T-cell (primary cell): ENCODE results near the gene CNTNAP5. TPM values are rescaled to one million over a fixed set of nuclear protein-coding genes. Genes with fewer than 3 reads are reported as not detected.

Source experiments
- ATAC-seq, 4 experiments: fragments of 200-7000 bp in 3 of 4; fragments of 150-1000 bp in 1 of 4; cut with Tn5 transposase; replicated peaks in 1 of 4; 1 replicate in 3 of 4; 2 replicates in 1 of 4; pipeline ENCODE4 v1.10.0; 2021; ENCODE audit warnings: moderate library complexity in 3 of 4, mild to moderate bottlenecking in 2 of 4, moderate number of reproducible peaks in 1 of 4
- CTCF ChIA-PET, 2 donors: fragments of 300-600 bp; sonication (Branson Sonifier 250); formaldehyde crosslinking; loops; one replicate each; lab custom pipeline; 2022; ENCODE audit warnings: antibody characterized with exemption in 2 of 2; lab: Charles Lee
- POLR2A ChIA-PET, 2 donors: fragments of 300-600 bp; sonication (Branson Sonifier 250); formaldehyde crosslinking; loops; one replicate each; lab custom pipeline; 2022; ENCODE audit warnings: antibody characterized with exemption in 2 of 2; lab: Charles Lee
- DNase-seq, 35 experiments: peaks; one replicate each; pipeline versions ENCODE4 v3.0.0 to v3.0.0-alpha.2; 2013 to 2023
- H3K27ac ChIP-seq: one replicate; pipeline ENCODE4 v1.5.1; 2013; ENCODE audit warnings: low read length
- H3K27me3 ChIP-seq, 2 experiments: replicated peaks in 1 of 2; 1 replicate in 1 of 2; 2 replicates in 1 of 2; pipeline versions ENCODE4 v1.6.1 to v1.7.0; 2013; ENCODE audit warnings: low read length in 1 of 2, mixed read lengths in 1 of 2; ENCODE audit not compliant: control insufficient read depth in 2 of 2, insufficient read depth in 2 of 2; ENCODE audit errors: extremely low read depth in 1 of 2
- H3K36me3 ChIP-seq, 2 donors: 1 replicate in 1 of 2; 2 replicates in 1 of 2; pipeline versions ENCODE4 v1.6.1 to v1.7.0; 2013; ENCODE audit warnings: low read length in 1 of 2; ENCODE audit not compliant: control insufficient read depth in 2 of 2, insufficient read depth in 1 of 2; ENCODE audit errors: extremely low read depth in 1 of 2
- H3K4me1 ChIP-seq, 2 experiments: 1 replicate in 1 of 2; 2 replicates in 1 of 2; pipeline versions ENCODE4 v1.6.1 to v1.7.0; 2013; ENCODE audit warnings: low read length in 2 of 2, mixed read lengths in 1 of 2; ENCODE audit not compliant: insufficient read depth in 2 of 2, control insufficient read depth in 1 of 2; ENCODE audit errors: extremely low read depth in 1 of 2
- H3K4me3 ChIP-seq, 2 donors: 1 replicate in 1 of 2; 2 replicates in 1 of 2; pipeline versions ENCODE4 v1.5.1 to v1.7.0; 2013; ENCODE audit warnings: mild to moderate bottlenecking in 2 of 2, low read length in 1 of 2, moderate library complexity in 1 of 2; ENCODE audit not compliant: control insufficient read depth in 1 of 2; ENCODE audit errors: extremely low read depth in 1 of 2
- H3K9me3 ChIP-seq: 2 replicates; pipeline ENCODE4 v1.7.0; 2013
- H3K27ac Mint-ChIP-seq, 2 donors: one replicate each; pipeline ENCODE4 v1.8.0; 2020 to 2021; ENCODE audit warnings: mild to moderate bottlenecking in 2 of 2, mixed read lengths in 2 of 2
- H3K27me3 Mint-ChIP-seq, 2 donors: one replicate each; pipeline ENCODE4 v1.8.0; 2021 to 2022; ENCODE audit warnings: mixed read lengths in 2 of 2
- H3K36me3 Mint-ChIP-seq: one replicate; pipeline ENCODE4 v1.8.0; 2021; ENCODE audit warnings: mixed read lengths
- H3K4me1 Mint-ChIP-seq, 3 donors: one replicate each; pipeline ENCODE4 v1.8.0; 2020 to 2022; ENCODE audit warnings: mixed read lengths in 3 of 3, mild to moderate bottlenecking in 1 of 3
- H3K4me3 Mint-ChIP-seq, 3 donors: one replicate each; pipeline ENCODE4 v1.8.0; 2020 to 2022; ENCODE audit warnings: mild to moderate bottlenecking in 3 of 3, mixed read lengths in 3 of 3, moderate library complexity in 3 of 3
- H3K9me3 Mint-ChIP-seq, 3 donors: one replicate each; pipeline ENCODE4 v1.8.0; 2020 to 2022; ENCODE audit warnings: mixed read lengths in 3 of 3
- WGBS: methylation state at CpG from one replicate; pipeline ENCODE4 v1.1.5; 2013; ENCODE audit warnings: missing lambda C conversion rate; ENCODE audit not compliant: insufficient coverage; 5-methylcytosine and 5-hydroxymethylcytosine counted together
- total RNA-seq, 35 experiments: library from RNA in 6 of 35; stranded (reverse) in 6 of 35; fragments of 120-200 nt in 1 of 35; gene quantifications; one replicate each; pipeline versions ENCODE4 v1.2.1 to v1.2.4 and lab custom pipeline; 2013 to 2026

CNTNAP5 gene
- total RNA-seq, 5 donors from 2014 or later (not counting 1 experiment from before 2014, with no cell fraction given) = not detected

DNA sequence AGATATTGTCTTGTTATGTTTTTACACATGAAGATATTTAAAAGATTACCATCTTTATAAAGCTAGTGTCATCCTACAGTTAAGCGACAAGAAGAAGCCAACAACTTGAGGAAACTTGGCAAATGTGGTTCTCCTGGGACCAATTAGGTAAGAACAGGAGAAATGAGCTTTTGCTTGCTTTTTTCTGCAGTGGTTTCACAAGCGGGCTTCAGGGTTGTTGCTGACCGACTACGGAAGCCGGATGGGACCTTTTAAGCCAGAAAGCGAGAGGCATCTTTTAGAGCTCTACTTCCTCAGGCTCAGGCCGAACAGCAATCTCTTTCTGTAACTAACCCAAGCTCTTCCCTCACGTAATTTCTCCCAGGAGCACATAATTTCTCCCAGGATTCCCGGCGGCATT is 256.5 kb downstream of the CNTNAP5 start:
- DNase-seq (no peak), ATAC-seq (no peak)
- CTCF ChIA-PET = no interaction called here
- WGBS = 81% methylated on average over 6 of the region's 10 CpGs
- Mint-ChIP-seq H3K4me1 (no peaks in the 10 kb centered on the region), H3K27ac (no peak overlapping the region), H3K4me3 (no peak overlapping the region), H3K27me3 (no peaks in the 10 kb centered on the region), H3K36me3 (no peaks in the 10 kb centered on the region), H3K9me3 (peaks cover 3 to 17% (median 5%) of the 10 kb centered on the region in 3 donors)
- POLR2A ChIA-PET = no interaction called here
- H3K27me3 ChIP-seq = no peaks in the 10 kb centered on the region
- peaks cover 2% of the 10 kb centered on the region for H3K9me3 ChIP-seq
- H3K4me3 ChIP-seq = no peak overlapping the region
- no peak overlapping the region for H3K27ac ChIP-seq
- H3K4me1 ChIP-seq = no peaks in the 10 kb centered on the region
- H3K36me3 ChIP-seq = no peaks in the 10 kb centered on the region

DNA sequence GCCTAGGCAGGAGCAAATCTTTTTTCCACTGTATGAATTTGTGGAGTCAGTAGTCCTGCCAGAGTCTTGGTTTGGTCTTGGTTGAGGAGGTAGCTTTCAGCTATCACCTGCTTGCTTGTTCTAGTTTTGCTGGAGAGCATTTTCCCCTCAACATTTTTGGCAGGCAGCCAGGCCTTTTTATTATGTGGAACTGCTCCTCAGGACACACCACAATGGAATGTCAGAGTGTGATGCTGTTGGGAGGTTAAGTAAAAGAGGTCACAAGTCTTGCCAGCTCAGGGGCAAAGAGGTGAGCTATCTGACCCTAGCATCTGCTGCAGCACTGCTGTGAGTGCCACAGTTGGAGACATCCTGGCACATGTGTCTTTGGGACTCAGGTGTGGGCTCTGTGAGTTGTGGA is 258.0 kb downstream of the CNTNAP5 start:
- CTCF ChIA-PET = no interaction called here
- Mint-ChIP-seq H3K9me3 (peaks cover 3 to 18% (median 5%) of the 10 kb centered on the region in 3 donors), H3K4me3 (no peak overlapping the region), H3K36me3 (no peaks in the 10 kb centered on the region), H3K27ac (no peak overlapping the region), H3K27me3 (no peaks in the 10 kb centered on the region), H3K4me1 (no peaks in the 10 kb centered on the region)
- Histone ChIP-seq H3K27ac (no peak overlapping the region), H3K27me3 (no peaks in the 10 kb centered on the region), H3K4me1 (no peaks in the 10 kb centered on the region), H3K36me3 (no peaks in the 10 kb centered on the region), H3K9me3 (peaks cover 2% of the 10 kb centered on the region), H3K4me3 (no peak overlapping the region)
- POLR2A ChIA-PET = no interaction called here
- no peak for ATAC-seq
- no peak for DNase-seq

DNA sequence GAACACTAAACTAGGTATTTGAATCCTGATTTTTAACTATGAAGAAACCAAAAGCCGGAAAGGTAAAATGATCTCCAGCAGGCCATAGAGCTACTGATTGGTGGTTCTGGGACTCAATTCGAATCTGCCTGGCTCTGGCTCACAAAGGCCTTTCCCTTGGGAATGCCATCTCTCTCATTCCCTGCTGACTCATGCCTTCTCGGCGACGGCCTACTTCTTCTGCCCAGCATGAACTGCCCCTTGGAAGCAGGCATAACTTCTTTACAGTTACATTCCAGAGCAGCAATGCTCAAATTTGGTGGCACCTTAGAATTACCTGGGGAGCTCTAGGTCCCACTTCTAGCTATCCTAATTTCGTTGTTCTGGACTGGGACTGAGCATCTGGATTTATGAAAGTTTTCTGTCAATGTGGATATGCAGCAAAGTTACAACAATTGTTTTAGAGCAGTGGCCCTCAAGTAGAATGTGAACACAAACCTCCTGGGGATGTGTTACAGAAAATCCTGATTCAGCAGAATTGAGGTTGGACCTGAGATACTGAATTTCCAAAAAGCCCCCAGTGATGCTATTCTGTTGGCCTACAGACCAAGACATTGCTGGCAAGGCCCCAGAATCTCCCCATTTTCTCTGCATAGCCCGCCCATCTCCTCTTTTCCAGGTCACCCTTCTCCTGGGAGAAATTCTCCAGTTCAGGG is 261.1 kb downstream of the CNTNAP5 start:
- no peaks in the 10 kb centered on the region for H3K36me3 ChIP-seq
- 78% methylated on average over 3 of the region's 7 CpGs for WGBS
- H3K27me3 ChIP-seq = no peaks in the 10 kb centered on the region
- ChIA-PET POLR2A (no interaction called here), CTCF (no interaction called here)
- H3K9me3 Mint-ChIP-seq = peaks cover 3 to 15% (median 3%) of the 10 kb centered on the region in 3 donors
- no peak for DNase-seq
- H3K27ac Mint-ChIP-seq = no peak overlapping the region
- no peaks in the 10 kb centered on the region for H3K36me3 Mint-ChIP-seq
- H3K9me3 ChIP-seq = peaks cover 2% of the 10 kb centered on the region
- ATAC-seq = no peak
- no peaks in the 10 kb centered on the region for H3K4me1 Mint-ChIP-seq
- H3K4me3 ChIP-seq = no peak overlapping the region
- no peak overlapping the region for H3K4me3 Mint-ChIP-seq
- H3K27me3 Mint-ChIP-seq = no peaks in the 10 kb centered on the region
- H3K27ac ChIP-seq = no peak overlapping the region
- H3K4me1 ChIP-seq = no peaks in the 10 kb centered on the region

DNA sequence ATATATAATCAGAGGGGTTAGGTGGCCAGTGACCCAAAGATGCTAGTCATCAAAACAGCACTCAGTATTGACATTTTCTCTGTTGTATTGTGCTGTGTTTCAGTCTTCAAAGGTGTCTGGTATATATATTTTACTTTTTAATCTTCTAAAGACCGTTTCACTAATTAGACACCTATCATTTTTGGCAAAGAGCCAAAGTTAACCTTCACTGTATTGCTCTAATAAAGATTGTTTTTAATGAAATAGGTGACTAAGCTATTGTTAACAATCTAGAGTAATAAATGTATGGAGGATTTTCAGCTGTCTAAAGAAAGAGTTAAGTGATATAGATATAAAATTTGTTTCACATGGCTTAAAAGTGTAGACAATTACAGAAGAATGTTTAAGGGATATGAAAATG is 264.0 kb downstream of the CNTNAP5 start:
- no peaks in the 10 kb centered on the region for H3K4me1 ChIP-seq
- DNase-seq (no peak), ATAC-seq (no peak)
- H3K4me3 ChIP-seq = no peak overlapping the region
- CTCF ChIA-PET = interaction anchor here in 1 of 2 donors (0.6 kb wide), 1 partner anchor 10 kb away, joined by 3 read pairs; no protein-coding TSS in a partner anchor
- Mint-ChIP-seq H3K9me3 (peaks cover 0 to 13% (median 3%) of the 10 kb centered on the region in 3 donors), H3K36me3 (no peaks in the 10 kb centered on the region), H3K4me1 (no peaks in the 10 kb centered on the region), H3K27ac (no peak overlapping the region), H3K27me3 (no peaks in the 10 kb centered on the region), H3K4me3 (no peak overlapping the region)
- no peaks in the 10 kb centered on the region for H3K9me3 ChIP-seq
- no peak overlapping the region for H3K27ac ChIP-seq
- POLR2A ChIA-PET = interaction anchor here in 1 of 2 donors (0.6 kb wide), 1 partner anchor 915 kb away, joined by 3 read pairs; no protein-coding TSS in a partner anchor
- H3K27me3 ChIP-seq = no peaks in the 10 kb centered on the region
- H3K36me3 ChIP-seq = no peaks in the 10 kb centered on the region
- WGBS = no CpG with 5 or more reads among the region's 1 CpG

DNA sequence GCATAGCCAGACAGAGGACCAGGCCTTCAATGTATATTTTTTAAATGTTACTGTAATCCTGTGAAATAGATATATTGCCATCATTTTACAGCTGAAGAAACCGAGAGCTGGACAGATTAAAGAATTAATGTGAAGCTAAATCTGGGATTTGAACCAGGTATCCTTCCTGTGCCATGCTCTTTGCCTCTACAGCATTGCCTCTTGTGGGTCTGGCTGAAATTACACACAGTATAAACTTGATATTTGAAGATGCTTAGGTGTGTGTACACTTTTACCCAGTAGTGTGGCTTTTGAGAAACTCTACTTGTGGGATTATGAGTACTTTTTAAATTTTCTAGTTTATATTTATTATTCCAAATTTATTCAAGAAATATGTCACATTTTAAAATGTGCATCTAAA is 264.5 kb downstream of the CNTNAP5 start:
- H3K4me3 Mint-ChIP-seq = no peak overlapping the region
- H3K27me3 Mint-ChIP-seq = no peaks in the 10 kb centered on the region
- ChIA-PET POLR2A (interaction anchor here in 1 of 2 donors (0.6 kb wide), 1 partner anchor 914 kb away, joined by 3 read pairs; no protein-coding TSS in a partner anchor), CTCF (interaction anchor here in 1 of 2 donors (0.6 kb wide), 1 partner anchor 10 kb away, joined by 3 read pairs; no protein-coding TSS in a partner anchor)
- DNase-seq (no peak), ATAC-seq (no peak)
- H3K36me3 Mint-ChIP-seq = no peaks in the 10 kb centered on the region
- Histone ChIP-seq H3K4me1 (no peaks in the 10 kb centered on the region), H3K9me3 (no peaks in the 10 kb centered on the region), H3K36me3 (no peaks in the 10 kb centered on the region), H3K4me3 (no peak overlapping the region), H3K27ac (no peak overlapping the region), H3K27me3 (no peaks in the 10 kb centered on the region)
- WGBS = 40% methylated on average over 1 of the region's 1 CpG
- H3K27ac Mint-ChIP-seq = no peak overlapping the region
- no peaks in the 10 kb centered on the region for H3K4me1 Mint-ChIP-seq
- H3K9me3 Mint-ChIP-seq = peaks cover 3 to 11% (median 7%) of the 10 kb centered on the region in 3 donors

DNA sequence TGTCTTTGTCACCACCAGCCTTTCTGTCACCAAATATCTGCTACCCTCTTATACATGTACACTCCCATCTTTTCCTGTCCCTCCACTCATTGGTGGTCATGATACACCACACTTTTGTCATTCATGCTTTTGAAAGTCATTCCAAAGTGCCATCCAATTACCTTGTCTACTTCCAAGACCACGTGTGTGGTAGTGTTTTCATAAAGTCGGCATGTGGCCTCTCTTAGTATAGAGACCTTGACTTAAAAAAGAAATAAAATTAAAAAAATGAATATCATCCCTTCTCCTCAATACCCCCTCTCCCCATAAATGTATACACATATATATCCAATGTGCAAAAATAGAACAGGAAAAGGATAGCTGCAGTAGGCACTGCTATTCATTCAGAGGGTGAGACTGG is 271.4 kb downstream of the CNTNAP5 start:
- Histone ChIP-seq H3K9me3 (no peaks in the 10 kb centered on the region), H3K36me3 (no peaks in the 10 kb centered on the region), H3K4me1 (no peaks in the 10 kb centered on the region), H3K27me3 (no peaks in the 10 kb centered on the region), H3K4me3 (no peak overlapping the region), H3K27ac (no peak overlapping the region)
- no CpG with 5 or more reads among the region's 2 CpGs for whole genome bisulfite sequencing
- Mint-ChIP-seq H3K36me3 (no peaks in the 10 kb centered on the region), H3K27me3 (no peaks in the 10 kb centered on the region), H3K4me3 (no peak overlapping the region), H3K27ac (no peak overlapping the region), H3K9me3 (peaks cover 0 to 24% (median 8%) of the 10 kb centered on the region in 3 donors), H3K4me1 (no peaks in the 10 kb centered on the region)
- DNase-seq (no peak), ATAC-seq (no peak)
- ChIA-PET POLR2A (no interaction called here), CTCF (no interaction called here)
